Left colon (tissue), 2 donors: Measurements from ENCODE around the gene NFAM1. TPM values are rescaled to one million over a fixed set of nuclear protein-coding genes. Genes with fewer than 3 reads are reported as not detected.

ENCODE experiments used
- ATAC-seq: fragments of 200-7000 bp; cut with Tn5 transposase; one replicate; pipeline ENCODE4 v1.9.1; 2020; ENCODE audit warnings: mild to moderate bottlenecking, moderate library complexity
- DNase-seq, 2 donors: peaks; one replicate each; pipeline ENCODE4 v3.0.0-alpha.2; 2020
- intact Hi-C, 2 donors: fragments of 100-400 bp; cut with DNase I in 1 of 2; cut with micrococcal nuclease in 1 of 2; formaldehyde crosslinking; loops; one replicate each; pipeline versions ENCODE4 v1.11.2 to v1.14.0; 2022; cut with DNase I, micrococcal nuclease
- long read RNA-seq: library from polyadenylated mRNA; unstranded; transcript quantifications from one replicate; pipeline ENCODE4 v2.0.0, GENCODE V29; 2021
- total RNA-seq, 2 donors: library from RNA; stranded (reverse); fragmentation: NEBNext Ultra II Directional; extraction: Animal tissue kit (Norgen Biotek cat#: 25700); gene quantifications; one replicate each; pipeline ENCODE4 v1.2.1, GENCODE V29; 2021
- donor health status: DM: no; HTN: no; CAD: no.
- donor health status: DM: yes; HTN: yes; CAD: no.

Gene NFAM1
- total RNA-seq = 1 to 10 TPM in 1 of 2 donors, under 1 TPM in 1; 0.55 to 2.9 TPM
- long read RNA-seq = 0 reads

- ATAC-seq (no peak), DNase-seq (peak; percentile 38 to 57)
- intact Hi-C loops = loop anchor here in 1 of 2 donors (10.0 kb wide), 1 partner anchor 337 kb away; the partner anchor contains the start of gene NDUFA6
Measured at GRCh38 chr22:42432020-42432596, at the start of gene NFAM1. Gene NFAM1, minus strand, starts transcription at chr22:42432403. Its CDS starts 46 bp downstream, at chr22:42432357.

- ATAC-seq (no peak), DNase-seq (no peak)
- intact Hi-C loops = no loop called here
Measured at GRCh38 chr22:42475122-42475521, 42.9 kb upstream of the NFAM1 start.

DNA sequence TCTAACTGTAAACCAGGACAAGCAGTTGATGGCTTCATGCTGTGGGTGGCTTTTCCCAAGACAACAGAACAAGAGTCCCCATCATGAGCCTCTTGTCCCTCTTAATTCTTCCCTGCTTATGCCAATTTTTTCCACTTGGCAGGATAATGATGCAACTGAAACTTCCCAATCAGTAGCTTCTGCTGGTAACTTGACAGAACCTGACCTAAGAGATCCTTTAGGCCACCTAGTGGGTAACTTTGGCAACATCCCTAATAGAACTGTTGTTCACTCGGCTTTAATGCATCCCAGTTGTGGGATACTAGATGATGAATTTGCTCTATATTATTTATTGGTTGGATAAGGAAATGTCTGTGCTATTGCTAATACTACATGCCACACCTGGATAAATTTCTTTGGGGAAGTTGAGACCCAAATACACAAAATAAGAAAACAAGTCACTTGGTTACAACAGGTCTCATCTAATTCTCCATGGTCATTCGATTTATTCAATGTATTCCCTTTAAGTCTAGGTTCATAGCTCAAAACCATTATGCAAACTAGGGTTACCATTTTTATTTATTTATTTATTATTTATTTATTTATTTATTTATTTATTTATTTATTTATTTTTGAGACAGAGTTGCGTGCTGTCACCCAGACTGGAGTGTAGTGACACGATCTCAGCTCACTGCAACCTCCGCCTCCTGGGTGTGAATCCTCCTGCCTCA lies 41.4 kb upstream of the NFAM1 start:
- ATAC-seq (peak; percentile 73), DNase-seq (no peak)
- intact Hi-C loops = no loop called here

- DNase-seq (no peak), ATAC-seq (no peak)
- intact Hi-C loops = no loop called here
Measured at GRCh38 chr22:42472671-42473070, 40.5 kb upstream of the NFAM1 start.

DNA sequence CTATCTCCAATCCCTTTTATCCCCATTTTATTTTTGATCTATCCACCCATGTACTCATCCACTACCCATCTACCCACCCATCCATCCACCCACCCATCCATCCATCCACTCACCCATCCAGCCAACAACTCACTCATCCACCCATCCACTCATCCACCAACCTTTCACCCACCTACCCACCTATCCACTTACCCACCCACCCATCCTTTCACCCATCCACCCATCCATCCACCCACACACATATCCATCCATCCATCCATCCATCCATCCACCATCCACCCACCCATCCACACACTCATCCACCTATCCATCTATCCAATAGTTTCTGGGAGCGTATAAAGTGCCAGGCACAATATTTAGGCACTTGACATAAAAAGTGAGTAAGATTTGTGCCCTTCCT lies 39.2 kb upstream of the NFAM1 start:
- intact Hi-C loops = no loop called here
- DNase-seq = no peak
- ATAC-seq = no peak

GRCh38 chr22:42470366-42471082 lies 38.3 kb upstream of the NFAM1 start:
- DNase-seq (no peak), ATAC-seq (no peak)
- intact Hi-C loops = no loop called here

GRCh38 chr22:42468841-42469240 lies 36.6 kb upstream of the NFAM1 start:
- ATAC-seq = no peak
- intact Hi-C loops = loop anchor here in 1 of 2 donors (10.0 kb wide), 1 partner anchor 494 kb away; no protein-coding TSS in a partner anchor
- DNase-seq = no peak

DNA sequence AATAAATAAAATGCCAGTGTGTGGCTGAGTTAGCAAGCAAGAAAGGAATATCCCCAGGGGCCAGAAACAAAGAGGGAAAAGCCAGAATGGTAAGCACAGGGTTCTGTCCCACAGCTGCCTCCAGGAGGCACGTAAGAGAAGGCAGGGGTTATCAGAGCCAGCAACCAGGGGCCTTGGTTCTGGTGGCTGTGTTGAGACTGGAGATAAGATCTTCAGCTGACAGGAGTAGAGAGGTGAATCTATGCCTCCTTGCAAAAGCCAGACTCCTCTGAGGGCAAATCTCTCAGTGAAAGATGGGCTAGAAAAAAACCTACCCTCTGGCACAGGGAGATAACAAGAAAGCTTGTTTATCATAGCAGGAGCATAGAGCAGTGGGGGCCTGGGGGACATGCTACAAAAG lies 29.8 kb upstream of the NFAM1 start:
- intact Hi-C loops = loop anchor here in 1 of 2 donors (10.0 kb wide), 1 partner anchor 487 kb away; no protein-coding TSS in a partner anchor
- no peak for ATAC-seq
- no peak for DNase-seq

GRCh38 chr22:42461511-42461910 lies 29.3 kb upstream of the NFAM1 start:
- no peak for DNase-seq
- intact Hi-C loops = loop anchor here in 1 of 2 donors (10.0 kb wide), 1 partner anchor 487 kb away; no protein-coding TSS in a partner anchor
- ATAC-seq = no peak

DNA sequence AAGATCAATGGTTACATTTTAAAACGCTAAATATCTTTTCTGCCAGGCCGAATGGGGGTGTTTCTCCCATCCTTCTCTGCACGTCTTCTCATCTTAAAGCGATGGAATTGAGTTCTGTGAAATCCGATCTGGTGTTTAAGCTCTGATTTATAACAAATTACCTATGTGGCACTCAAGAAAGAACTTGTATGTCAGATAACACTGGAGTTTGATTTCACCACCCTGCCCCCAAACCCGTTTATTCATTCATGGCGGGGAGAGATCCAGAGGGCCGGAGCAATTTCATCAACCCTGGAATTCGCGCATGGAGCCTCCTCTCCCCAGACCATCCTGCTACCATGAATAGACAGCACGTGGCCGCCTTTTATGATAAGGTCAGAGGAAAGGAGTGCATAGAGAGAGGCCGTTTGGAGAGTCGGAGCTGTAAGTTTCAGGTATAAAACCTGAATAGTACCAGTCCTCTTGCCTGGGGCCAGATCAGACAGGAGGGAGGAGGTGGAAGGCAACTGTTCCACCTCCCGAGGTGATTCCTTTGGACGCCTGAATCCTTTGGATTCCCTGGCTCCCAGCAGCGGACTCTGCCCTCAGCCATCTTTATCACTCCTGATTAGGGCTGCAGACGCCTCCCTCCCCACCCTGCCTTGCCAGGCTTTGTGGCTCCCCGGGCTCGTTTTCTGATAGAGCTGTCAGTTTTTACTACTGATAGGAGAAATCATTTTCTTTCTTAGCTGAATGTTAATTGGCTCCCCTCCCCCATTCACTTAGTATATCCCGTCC lies 27.3 kb upstream of the NFAM1 start:
- peak; percentile 100 for ATAC-seq
- DNase-seq = peak in 1 of 2 donors; percentile 50
- intact Hi-C loops = loop anchor here in 1 of 2 donors (10.0 kb wide), 1 partner anchor 485 kb away; no protein-coding TSS in a partner anchor

GRCh38 chr22:42452916-42453315 lies 20.7 kb upstream of the NFAM1 start:
- intact Hi-C loops = no loop called here
- DNase-seq (no peak), ATAC-seq (no peak)

- ATAC-seq (no peak), DNase-seq (no peak)
- intact Hi-C loops = no loop called here
Measured at GRCh38 chr22:42452456-42452855, 20.3 kb upstream of the NFAM1 start.

GRCh38 chr22:42451499-42452145 lies 19.4 kb upstream of the NFAM1 start:
- ATAC-seq (no peak), DNase-seq (no peak)
- intact Hi-C loops = no loop called here

- ATAC-seq (no peak), DNase-seq (no peak)
- intact Hi-C loops = no loop called here
Measured at GRCh38 chr22:42450862-42451261, 18.7 kb upstream of the NFAM1 start.

- intact Hi-C loops = no loop called here
- ATAC-seq (no peak), DNase-seq (no peak)
Measured at GRCh38 chr22:42446151-42446550, 13.9 kb upstream of the NFAM1 start.

GRCh38 chr22:42444077-42444904 lies 12.1 kb upstream of the NFAM1 start:
- DNase-seq (peak; percentile 85 to 91), ATAC-seq (peak; percentile 92)
- intact Hi-C loops = no loop called here

DNA sequence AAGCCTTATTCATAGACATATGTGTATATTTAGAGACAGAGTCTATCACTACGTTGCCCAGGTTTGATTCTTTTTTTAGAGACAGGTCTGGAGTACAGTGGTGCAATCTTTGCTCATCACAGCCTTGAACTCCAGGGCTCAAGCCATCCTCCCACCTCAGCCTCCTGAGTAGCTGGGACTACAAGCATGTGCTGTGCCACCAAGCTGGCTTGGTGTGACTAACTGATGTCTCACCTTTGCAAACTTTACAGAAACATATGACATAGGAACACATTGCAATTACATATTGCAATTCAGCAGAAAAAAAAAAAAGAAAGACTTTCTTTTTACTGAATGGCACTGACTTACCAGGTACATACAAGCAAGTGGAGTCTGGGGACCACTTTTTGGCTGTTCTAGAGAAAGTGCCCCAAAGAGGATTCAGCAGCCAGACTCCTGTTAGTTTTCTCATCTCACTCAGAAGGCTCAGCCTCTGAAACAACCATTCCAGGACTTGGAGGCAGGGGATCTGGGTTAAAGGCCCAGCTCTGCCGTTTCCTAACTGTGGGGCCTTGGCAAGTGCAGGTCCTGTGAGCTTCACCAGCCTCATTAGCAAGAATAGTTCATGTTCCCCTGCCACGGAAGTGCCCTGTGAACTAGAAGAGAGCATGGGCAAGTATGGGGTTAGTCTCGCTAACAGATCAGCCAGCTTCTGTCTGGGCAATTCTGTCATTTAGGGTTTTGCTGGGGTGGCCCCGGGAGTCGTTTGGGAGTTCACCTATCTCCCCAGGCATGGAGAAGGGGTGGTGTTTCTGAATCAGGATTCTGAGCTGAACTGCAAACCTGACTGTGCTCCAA lies 11.3 kb upstream of the NFAM1 start:
- intact Hi-C loops = no loop called here
- ATAC-seq (peak; percentile 2), DNase-seq (no peak)
